Astrocyte (in vitro differentiated cells and primary cell): ENCODE results near the gene HAUS8.

Experiments
- CTCF ChIP-seq: IDR thresholded peaks from 2 replicates; pipeline ENCODE4 v1.5.1; 2011; ENCODE audit warnings: low read depth, mild to moderate bottlenecking, inconsistent platforms, low read length, moderate library complexity; ENCODE audit not compliant: insufficient read depth
- EZH2 ChIP-seq: IDR thresholded peaks from 2 replicates; pipeline ENCODE4 v1.6.1; 2012; ENCODE audit warnings: mild to moderate bottlenecking, low read length, inconsistent platforms; ENCODE audit not compliant: insufficient read depth

GRCh38 chr19:17091758-17092333 is 16.6 kb upstream of the HAUS8 start:
- TF ChIP-seq CTCF (no peak), EZH2 (no peak)
